Left ventricle myocardium inferior (tissue), 1 donor: Measurements from ENCODE around the gene BRCA1. TPM values are rescaled to one million over a fixed set of nuclear protein-coding genes. Genes with fewer than 3 reads are reported as not detected.

ENCODE experiments used
- DNase-seq: peaks from one replicate; pipeline ENCODE4 v3.0.0-alpha.2; 2020
- H3K27ac ChIP-seq: fragments of 200-600 bp; replicated peaks from 2 replicates; pipeline ENCODE4 v1.8.0; 2021
- H3K27me3 ChIP-seq: fragments of 200-600 bp; 2 replicates; pipeline ENCODE4 v1.8.0; 2021; ENCODE audit warnings: low read depth
- H3K36me3 ChIP-seq: fragments of 200-600 bp; 2 replicates; pipeline ENCODE4 v1.8.0; 2021
- H3K4me1 ChIP-seq: fragments of 200-600 bp; 2 replicates; pipeline ENCODE4 v1.8.0; 2021
- H3K4me3 ChIP-seq: fragments of 200-600 bp; 2 replicates; pipeline ENCODE4 v1.8.0; 2021; ENCODE audit warnings: mild to moderate bottlenecking, moderate library complexity
- H3K9me3 ChIP-seq: fragments of 200-600 bp; replicated peaks from 2 replicates; pipeline ENCODE4 v1.8.0; 2021
- CTCF ChIP-seq: fragments of 200-600 bp; IDR thresholded peaks from 2 replicates; pipeline ENCODE4 v1.8.0; 2021; ENCODE audit warnings: antibody characterized with exemption, mild to moderate bottlenecking, borderline replicate concordance
- intact Hi-C: fragments of 100-400 bp; cut with micrococcal nuclease; formaldehyde crosslinking; loops from one replicate; pipeline ENCODE4 v1.11.0; 2022
- total RNA-seq: library from RNA; stranded (reverse); fragmentation: NEBNext Ultra II Directional; extraction: Animal tissue kit (Norgen Biotek cat#: 25700); gene quantifications from one replicate; pipeline ENCODE4 v1.2.1, GENCODE V29; 2021
- donor health status: DM: no; HTN: yes; CAD: no; lungs with severe emphysema.

The BRCA1 gene
- total RNA-seq, 1 donor from 2014 or later, result 8.1 TPM

GRCh38 chr17:43018008-43018853, 106.9 kb downstream of the BRCA1 start:
- DNase-seq, result no peak
- Histone ChIP-seq H3K4me1 (peaks cover 87% of the 10 kb centered on the region), H3K36me3 (peaks cover 39% of the 10 kb centered on the region), H3K9me3 (no peaks in the 10 kb centered on the region), H3K27ac (peak overlapping the region; percentile 89), H3K4me3 (no peak overlapping the region), H3K27me3 (no peaks in the 10 kb centered on the region)
- TF ChIP-seq CTCF, result no peak
- intact Hi-C loops, result no loop called here

- intact Hi-C loops, result no loop called here
- H3K36me3 ChIP-seq, result peaks cover 45% of the 10 kb centered on the region
Measured at GRCh38 chr17:43016216-43016615, 108.9 kb downstream of the BRCA1 start.

GRCh38 chr17:43015579-43015978, 109.6 kb downstream of the BRCA1 start:
- Histone ChIP-seq H3K9me3 (no peaks in the 10 kb centered on the region), H3K4me3 (peak overlapping the region; percentile 25), H3K36me3 (peaks cover 45% of the 10 kb centered on the region), H3K4me1 (peaks cover 91% of the 10 kb centered on the region), H3K27ac (peak overlapping the region; percentile 86), H3K27me3 (no peaks in the 10 kb centered on the region)
- intact Hi-C loops, result no loop called here
- no peak for TF ChIP-seq CTCF
- peak; percentile 72 for DNase-seq

More at GRCh38 chr17:43016216-43016615, 108.9 kb downstream of the BRCA1 start:
- no peak for TF ChIP-seq CTCF
- no peaks in the 10 kb centered on the region for H3K9me3 ChIP-seq
- H3K4me3 ChIP-seq, result peak overlapping the region; percentile 25
- peak overlapping the region; percentile 86 for H3K27ac ChIP-seq
- H3K27me3 ChIP-seq, result no peaks in the 10 kb centered on the region
- peaks cover 91% of the 10 kb centered on the region for H3K4me1 ChIP-seq
- DNase-seq, result no peak

GRCh38 chr17:43014649-43015542, 110.3 kb downstream of the BRCA1 start:
- DNase-seq, result no peak
- Histone ChIP-seq H3K36me3 (peaks cover 45% of the 10 kb centered on the region), H3K9me3 (no peaks in the 10 kb centered on the region), H3K27ac (peak overlapping the region; percentile 86), H3K4me3 (no peak overlapping the region), H3K27me3 (no peaks in the 10 kb centered on the region), H3K4me1 (peaks cover 91% of the 10 kb centered on the region)
- no peak for TF ChIP-seq CTCF
- intact Hi-C loops, result no loop called here

- Histone ChIP-seq H3K4me1 (peaks cover 90% of the 10 kb centered on the region), H3K27ac (peak overlapping the region; percentile 86), H3K27me3 (no peaks in the 10 kb centered on the region), H3K4me3 (peak overlapping the region; percentile 6), H3K9me3 (no peaks in the 10 kb centered on the region), H3K36me3 (peaks cover 45% of the 10 kb centered on the region)
- intact Hi-C loops, result no loop called here
- DNase-seq, result no peak
- no peak for TF ChIP-seq CTCF
Measured at GRCh38 chr17:43014020-43014648, 111.0 kb downstream of the BRCA1 start.
